NCI-H2196 (cell line): ENCODE measurements around the gene CCDC186.

ENCODE experiments used
- DNase-seq: peaks from one replicate; lab custom pipeline; 2025; ENCODE audit not compliant: unreplicated experiment; lab: John Stamatoyannopoulos, UW

CCDC186 gene

DNA sequence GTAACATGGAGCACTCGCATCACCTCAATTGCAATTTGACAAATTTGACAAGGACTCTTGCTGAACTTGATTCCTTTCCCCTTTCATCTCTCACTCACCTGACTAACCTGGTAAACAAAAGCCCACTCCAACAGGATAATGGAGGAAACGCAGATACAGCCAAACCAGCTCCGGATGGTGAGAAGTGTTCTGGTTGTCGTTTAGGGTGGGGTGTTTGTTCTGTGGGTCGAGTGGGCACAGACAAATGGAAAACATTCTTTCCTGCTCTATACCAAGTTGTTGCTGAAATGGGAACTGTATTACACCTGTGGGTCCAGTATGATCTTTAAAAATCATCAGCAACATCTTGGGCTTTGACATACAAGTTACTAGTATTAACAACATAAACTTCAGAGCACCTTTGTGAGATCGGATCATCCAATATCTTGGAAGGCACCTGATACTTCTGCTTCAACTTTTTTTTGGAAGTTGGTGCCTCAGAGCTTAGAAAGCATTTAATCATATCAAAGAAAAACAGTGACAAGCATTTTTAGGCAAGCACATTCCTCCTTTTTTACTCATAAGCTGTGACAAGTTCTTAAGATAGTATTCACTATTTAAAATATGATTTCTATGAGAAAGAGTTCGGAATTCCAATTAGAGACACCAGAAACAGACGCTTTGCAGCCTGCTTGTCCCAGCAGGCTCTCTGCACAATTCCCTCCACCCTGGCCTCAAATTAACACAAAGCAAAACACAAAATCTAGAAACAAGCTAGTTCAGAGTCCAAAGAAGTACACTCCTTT, 58.1 kb downstream of the CCDC186 start:
- no peak for DNase-seq

DNA sequence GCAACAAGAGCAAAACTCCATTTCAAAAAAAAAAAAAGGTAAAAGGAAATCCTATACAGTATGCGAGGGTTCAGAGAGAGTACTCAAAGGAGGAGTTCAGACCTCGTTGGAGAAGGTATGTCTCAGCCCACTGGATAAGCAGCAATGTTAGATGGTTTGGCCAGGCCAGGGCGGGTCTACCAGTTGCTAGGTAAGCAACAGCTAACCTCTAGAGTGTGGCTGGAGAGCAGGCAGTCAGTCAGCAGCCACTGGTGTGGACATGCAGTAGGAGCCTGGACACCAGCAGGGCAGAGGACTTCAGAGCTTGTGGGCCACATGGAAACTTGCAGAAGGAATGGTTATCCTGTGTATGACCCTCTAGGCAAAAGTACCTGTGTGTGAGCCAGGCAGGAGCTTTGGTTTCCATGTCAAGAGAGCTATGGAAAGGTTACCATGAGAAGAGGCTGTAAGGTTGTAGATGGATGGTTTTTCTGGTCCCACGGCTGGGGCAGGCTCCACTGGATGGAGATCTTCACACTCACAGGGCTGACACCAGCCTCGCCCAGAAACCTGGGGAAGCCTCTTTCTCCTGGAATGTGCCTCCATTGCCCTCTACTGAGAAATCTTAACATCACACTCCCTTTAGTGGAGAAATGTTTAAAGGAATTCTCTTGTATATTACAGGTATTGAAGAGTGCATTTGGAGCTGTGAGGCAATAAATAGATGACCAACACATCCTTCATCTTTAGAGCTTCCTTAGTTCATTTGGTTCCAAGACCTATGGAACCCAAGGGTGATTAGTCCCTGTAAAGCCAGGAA, 63.6 kb downstream of the CCDC186 start:
- DNase-seq = no peak

DNA sequence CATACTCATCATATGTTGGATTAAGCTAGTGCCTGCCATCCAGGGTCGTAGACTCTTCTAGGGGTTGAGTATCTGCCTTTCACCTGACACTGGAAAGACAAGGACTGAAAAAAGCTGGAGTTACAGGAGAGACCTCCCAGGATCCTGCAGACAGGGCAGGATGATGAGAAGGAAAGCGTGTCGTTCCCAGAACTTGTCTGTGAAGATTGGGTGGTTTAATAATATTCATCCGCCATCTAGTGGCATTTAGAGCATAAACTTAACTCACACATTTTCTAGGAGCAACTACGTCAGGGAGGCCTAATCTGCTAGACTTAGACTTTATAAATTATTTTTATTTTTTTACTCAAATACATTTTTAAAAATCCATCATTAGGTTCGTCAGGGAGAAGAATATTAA, 70.7 kb downstream of the CCDC186 start:
- peak; percentile 4 for DNase-seq

DNA sequence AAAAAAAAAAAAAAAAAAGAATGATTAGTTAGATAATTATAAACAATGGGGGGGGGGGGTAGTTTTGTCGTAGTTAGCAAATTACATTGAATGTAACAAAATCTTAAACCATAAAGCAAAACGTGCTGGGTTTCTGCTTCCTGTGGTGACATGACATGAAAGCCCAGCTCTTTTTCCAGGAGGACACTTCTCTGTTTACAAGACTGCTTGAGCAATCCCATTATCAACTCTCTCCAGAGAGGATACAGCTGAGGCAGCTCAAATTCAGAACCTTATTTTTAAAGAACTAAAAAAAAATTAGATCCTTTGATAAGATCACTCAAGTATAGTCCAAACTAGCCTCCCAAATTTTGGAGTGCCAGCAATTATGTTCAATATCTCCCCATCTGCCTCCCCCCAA, 71.7 kb downstream of the CCDC186 start:
- DNase-seq = no peak

DNA sequence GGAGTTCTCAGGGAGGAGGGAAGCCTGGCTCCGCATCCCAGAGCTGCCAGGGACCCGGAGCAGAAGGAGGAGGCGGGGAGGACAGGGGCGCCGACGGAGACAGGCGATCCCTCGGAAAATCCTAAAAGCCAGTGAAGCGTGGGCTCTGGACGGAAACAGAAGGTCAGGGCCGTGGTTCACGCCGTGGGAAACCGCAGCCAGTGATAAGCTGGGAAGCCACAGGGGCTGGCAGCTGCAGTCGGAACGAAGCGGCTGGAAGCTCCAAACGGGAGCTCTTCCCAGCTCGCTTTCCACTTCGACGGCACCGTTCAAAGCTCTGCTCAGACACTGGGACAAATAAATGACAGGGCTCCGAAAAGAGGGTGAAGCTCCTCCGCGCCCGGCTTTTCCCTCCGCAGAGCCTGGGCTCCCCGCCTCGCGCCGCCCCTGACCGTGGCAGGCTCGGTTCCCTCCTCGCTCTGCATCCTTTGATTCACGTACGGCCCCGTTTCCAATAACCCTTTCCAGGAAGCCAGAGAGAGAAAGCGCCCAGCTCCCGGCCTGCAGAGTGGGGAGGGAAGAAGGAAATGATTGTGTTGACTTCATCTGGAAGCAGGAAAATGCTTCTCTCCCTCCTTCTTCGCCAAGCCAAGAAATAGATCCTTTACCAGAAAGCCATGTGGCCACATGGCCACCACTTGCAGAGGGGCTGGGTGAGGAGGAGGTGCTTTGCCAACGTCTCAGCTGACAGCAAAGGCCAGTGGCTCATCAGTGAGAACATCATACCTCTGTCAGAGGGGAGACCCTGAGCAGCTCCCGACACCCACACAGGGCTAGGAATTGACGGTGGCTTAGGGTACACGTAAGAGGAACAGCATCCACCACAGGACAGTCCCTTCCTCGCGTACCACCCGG, 72.9 kb downstream of the CCDC186 start:
- peak; percentile 10 for DNase-seq

DNA sequence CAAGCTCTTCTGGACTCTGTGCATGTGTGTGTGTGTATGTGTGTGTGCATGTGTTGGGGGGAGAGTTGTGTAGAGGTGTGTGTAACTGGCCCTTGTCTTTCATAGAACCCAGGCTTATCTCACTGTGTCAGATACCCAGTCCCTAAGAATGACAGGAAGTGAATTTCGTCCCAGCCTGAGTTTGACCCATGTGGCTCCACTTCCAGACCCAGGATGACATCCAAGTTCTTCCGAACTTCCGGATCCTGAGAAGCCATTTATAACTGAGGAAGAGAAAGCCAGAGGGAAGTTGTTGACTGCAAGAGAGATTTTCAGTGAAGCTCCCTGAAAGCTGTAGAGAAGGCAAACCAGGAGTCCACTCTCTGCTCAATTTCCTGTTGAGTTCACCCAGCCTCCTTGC, 77.1 kb downstream of the CCDC186 start:
- DNase-seq = no peak

DNA sequence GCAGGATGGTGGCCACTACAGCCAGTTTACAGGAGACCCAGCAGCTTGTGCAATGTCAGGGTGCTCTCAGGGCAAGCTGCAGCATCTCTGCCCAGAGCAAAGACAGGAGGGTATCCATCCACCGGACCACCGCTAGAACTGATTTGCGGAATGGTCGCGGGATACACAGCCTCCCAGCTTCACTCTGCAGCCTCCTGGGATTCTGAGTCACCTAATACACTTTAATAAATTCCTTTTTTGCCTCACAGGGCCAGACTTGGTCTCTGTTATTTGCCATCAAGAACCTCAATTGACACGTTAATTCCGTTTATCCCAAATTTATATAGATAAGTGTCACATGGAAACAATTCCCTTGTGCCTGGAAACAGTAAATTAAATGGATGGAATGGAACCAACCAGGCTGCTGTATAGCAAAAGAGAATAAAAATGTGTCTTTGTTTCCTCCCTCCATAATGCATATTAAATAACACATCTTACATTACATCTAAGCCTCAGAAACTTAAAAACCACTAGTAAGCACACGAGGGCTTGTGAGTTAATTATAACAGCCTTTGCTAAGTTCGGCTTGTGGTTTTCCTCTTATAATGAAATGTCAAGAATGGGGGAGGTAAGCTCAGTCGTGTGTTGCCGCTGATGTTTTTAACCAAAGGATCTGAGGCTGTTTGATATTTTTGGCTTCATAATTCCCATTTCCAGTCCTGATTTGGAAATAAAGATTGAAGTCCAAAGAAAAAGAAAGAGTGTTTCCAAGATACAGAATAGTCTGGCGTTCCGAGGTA, 78.3 kb downstream of the CCDC186 start:
- DNase-seq = no peak

DNA sequence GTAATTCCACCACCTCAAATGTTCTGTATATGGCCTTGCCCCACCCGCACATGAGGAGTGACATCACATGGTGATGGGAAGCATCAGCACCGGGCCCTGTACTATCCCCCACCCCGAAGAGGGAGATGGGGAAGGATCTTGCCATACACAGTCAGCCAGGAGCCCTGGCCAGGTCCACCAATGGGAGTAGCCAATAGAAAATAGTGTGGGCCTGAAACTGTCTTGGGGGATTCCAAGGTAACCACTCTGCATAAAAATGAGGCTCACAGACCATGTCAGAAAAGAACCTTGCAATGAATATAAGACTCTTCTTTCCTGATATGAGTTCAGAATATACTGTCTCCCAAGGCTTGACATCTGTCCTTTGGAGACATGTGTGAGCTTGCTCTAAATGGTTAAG, 79.2 kb downstream of the CCDC186 start:
- DNase-seq = no peak

DNA sequence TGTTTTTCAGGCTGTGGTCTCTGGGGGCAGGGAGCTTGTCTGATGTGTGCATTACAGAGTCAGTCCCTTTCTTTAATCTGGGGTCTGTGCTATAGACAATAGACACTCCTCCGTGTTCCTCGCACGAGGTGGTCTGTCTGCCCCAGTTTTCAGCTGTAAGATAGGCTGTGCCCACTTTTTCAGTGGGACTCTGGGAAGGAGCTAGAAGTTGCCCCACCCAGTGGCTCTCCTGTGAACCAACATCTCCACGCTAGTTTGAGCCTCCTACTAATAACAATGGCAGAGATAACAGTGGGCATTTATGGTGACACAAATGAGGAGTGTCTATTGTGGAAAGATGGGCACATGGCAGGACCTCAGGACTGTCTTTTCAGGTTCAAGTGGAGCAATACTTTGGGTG, 86.3 kb downstream of the CCDC186 start:
- DNase-seq = no peak

DNA sequence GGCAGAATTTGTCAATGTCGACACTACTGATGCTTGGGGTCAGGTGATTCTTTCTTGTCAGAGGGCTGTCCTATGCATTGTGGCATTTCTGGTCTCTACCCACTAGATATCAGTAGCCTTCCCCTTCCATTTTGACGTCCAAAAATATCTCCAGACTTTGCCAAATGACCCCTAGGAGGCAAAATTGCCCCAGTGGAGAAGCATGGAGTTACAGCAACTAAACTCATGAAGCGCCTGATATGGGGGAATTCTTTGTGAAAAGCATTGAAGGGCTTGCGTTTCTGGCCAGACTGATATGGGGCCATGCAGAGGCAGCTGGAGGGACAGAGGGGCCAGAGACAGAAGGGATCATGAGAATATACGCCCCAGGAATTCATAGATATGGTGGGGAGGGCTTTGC, 86.7 kb downstream of the CCDC186 start:
- no peak for DNase-seq

DNA sequence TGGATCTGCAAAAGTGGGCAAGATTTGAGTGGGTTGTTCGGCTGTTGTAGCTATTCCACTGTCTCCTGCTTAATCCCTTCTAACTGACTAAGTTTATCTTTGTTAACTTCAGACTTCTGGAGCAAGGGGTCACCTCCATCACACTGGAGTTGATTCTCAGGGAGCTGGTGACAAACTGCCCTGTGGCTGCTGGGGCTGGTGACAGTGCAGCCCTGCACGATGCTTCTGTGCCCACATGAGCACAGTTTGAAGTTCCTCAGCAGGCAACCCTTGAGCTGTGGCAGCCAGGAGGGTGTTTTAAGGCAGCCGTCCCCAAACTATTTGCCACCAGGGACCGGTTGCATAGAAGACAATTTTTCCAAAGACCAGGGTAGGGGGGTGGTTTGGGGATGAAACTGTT, 89.8 kb downstream of the CCDC186 start:
- DNase-seq = no peak

DNA sequence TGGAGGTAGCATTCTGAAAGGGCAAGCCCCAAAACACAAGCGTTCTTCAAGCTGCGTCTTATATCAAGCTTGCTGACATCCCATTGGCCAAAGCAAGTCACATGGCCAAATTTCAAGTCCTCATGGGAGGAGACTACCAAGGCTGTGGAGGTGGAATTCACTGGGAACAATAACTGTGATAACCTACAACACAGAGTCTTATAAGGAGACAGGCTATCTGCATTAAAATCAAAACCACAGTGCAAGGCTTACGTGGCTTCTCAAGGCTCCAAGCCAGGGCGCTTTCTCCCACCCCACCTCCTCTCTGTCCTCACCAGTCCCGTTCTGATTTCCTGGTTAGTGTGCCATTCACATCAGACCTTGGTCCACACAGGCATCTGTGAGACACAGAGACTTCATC, 91.0 kb downstream of the CCDC186 start:
- no peak for DNase-seq

DNA sequence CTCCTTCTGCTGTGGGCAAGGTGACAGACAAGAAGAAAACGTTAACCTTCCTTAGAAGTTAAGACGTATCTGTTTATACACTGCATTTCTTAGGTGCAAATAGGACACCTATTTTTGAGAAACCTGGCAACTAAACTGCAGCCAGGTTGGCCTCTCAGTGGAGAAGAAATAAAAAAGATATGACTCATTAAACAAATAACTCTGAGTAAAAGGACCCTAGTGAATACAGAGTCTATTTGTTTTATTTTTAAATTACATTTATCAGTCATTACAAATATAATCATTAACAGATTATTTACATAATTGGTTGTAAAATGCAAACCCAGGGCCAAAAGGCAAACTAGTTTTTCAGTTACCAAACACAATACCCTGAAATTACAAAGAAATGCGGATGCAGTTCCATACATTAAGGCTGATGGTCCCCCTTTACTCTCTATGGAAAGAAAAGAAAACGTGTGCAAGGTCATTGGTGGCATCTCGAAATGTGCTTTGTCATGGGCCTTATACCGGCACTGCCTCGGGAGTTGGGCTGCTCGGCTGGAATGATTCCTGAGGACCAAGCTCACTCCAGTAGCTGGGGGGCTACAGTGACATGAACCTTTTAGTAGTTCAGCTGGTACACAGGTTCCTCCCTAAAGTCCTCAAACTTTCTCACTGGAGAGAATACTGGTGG, 92.0 kb downstream of the CCDC186 start:
- no peak for DNase-seq

DNA sequence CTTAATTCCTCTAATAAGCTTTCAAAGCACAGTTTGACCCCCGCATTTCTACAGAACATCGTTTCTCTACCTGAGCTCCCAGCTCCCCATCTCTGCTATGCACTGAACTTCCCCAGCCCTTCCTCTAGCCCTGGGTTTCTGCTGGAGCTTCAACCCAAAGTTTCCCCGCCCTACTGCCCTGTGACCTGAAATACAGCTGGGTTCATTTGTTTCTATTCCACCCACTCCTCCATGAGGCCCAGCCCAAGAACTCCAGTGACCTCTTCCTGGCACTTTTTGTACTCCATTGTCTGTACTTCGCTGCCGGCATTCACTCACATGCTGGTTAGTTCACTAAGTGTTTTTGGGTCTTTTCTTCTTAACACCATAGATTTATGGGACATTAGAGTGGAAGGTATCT, 94.6 kb downstream of the CCDC186 start:
- no peak for DNase-seq

DNA sequence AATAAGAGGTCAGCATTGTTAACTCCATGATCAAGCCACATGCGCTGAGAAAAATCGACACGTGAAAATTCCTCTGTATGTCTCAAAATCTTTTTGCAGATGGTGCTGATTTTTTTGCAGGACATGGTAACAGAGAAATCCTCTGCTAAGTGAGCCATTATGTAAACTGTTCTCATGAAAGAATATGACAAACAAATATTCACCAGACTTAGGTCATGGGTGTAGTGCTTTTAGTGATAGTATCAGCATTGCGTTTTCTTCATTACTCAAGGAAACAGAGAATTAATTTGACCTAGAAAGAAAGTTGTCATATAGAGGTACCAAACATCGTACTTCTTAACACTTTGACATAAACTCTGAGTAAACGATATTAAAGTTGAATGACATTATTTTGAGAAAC, 95.7 kb downstream of the CCDC186 start:
- no peak for DNase-seq

DNA sequence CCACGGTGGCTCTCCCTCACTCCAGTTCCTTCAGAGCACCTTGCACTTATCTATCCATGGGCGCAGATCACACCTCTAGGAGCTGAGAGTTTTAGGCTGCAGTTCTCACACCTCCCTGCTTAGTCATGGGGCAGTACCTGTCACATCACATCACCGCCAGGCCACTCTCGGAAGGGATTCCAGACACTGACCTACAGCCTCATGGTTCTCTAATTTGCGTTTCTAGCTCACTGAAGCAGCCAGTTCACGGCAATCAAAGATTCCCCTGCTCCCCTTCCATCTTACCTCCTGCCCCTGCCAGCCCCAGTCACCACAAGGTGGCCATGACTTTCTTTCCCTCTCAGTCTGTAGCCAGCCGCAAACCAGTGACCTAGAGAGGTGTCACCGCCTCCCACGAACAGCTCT, 96.2 kb downstream of the CCDC186 start:
- no peak for DNase-seq

DNA sequence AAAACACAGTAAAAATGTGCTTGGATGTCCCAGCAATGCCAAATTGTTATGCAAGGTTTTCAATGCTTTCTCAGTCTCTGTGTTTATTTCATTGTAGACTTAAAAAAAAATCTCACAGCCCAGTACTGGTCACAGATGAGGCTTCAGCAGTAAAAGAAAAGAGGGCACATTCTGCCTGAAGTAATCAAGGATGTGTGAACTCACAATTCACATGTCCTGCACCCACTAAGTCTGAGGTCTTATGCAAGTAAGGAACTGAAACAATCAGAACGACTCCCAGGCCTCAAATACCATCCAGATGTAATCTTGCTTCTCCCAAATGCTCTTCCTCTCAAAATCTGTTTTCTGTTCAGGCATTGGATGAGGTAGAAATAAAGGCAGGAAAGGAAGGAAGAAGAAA, 96.7 kb downstream of the CCDC186 start:
- DNase-seq = no peak

DNA sequence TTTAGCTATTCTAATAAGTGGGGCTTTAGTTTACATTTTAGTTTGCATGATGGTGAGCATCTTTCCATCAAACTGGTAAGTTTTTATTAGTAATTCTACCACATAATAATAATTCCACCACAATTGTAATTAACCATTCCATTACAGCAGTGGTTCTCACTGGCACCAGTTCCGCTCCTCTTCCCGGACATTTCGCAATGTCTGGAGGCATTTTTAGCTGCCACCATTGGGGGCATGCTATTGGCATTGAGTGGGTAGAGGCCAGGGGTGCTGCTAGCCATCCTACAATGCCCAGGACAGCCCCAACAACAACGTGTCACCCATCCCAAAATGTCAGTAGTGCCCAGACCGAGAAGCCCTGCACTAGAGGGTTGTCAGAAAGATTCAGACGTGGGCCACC, 98.9 kb downstream of the CCDC186 start:
- DNase-seq = no peak

DNA sequence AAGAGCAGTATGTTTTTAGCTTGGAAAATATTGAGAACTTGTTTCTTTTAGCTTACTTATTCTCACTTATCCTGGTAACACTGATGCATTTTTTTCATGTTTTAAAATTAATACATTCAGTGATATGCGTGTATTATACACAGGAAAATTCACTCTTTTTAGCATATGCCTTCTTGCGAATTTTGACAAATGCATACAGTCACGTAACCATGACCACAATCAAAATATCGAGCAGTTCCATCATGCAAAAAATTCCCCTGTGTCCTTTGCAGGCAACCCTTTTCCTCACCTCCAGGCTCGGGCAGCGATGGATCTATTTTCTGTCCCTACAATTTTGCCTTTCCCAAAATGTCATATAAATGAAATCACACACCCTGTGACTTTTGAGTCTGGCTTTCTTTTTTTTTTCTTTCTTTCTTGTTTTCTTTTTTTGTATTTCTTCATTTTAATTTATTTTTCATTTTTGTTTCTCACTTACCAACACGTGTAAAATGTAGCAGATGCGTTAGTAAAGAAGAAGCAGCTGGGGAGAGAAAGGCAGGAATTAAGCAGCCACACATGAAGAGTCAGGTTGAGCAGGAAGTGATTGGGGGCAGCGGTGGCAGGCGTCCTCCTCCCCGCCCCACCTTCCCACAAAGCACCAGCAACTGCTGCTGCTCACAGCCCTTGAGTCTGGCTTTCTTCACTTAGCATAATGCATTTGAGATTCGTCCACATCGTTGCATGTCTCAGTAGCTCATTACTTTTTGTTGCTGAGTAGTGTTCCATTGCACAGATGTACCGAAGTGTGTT, 100.4 kb downstream of the CCDC186 start:
- DNase-seq = no peak
